Neural progenitor cell (in vitro differentiated cells): ENCODE results near the gene NEDD4L. TPM values are rescaled to one million over a fixed set of nuclear protein-coding genes. Genes with fewer than 3 reads are reported as not detected.

Source experiments
- DNase-seq: peaks from one replicate; pipeline ENCODE4 v3.0.0-alpha.2; 2016; ENCODE audit warnings: low spot score
- H2AFZ ChIP-seq: fragments of 200-600 bp; sonication (generic); replicated peaks from 2 replicates; pipeline ENCODE4 v1.6.1; 2016; ENCODE audit warnings: antibody characterized with exemption
- H3F3A ChIP-seq: fragments of 200-600 bp; sonication (generic); 2 replicates; pipeline ENCODE4 v1.6.1; 2016; ENCODE audit warnings: antibody characterized with exemption, low read depth
- H3K27ac ChIP-seq: fragments of 200-600 bp; sonication (generic); 2 replicates; pipeline ENCODE4 v1.5.1; 2016; ENCODE audit warnings: mild to moderate bottlenecking
- H3K27me3 ChIP-seq: fragments of 200-600 bp; sonication (generic); 2 replicates; pipeline ENCODE4 v1.6.1; 2016; ENCODE audit warnings: mild to moderate bottlenecking, moderate library complexity
- H3K36me3 ChIP-seq: fragments of 200-600 bp; sonication (generic); 2 replicates; pipeline ENCODE4 v1.5.1; 2016
- H3K4me1 ChIP-seq: fragments of 200-600 bp; sonication (generic); 2 replicates; pipeline ENCODE4 v1.6.1; 2016; ENCODE audit warnings: mixed run types
- H3K4me2 ChIP-seq: fragments of 200-600 bp; sonication (generic); 2 replicates; pipeline ENCODE4 v1.6.1; 2016
- H3K4me3 ChIP-seq: fragments of 200-600 bp; sonication (generic); 2 replicates; pipeline ENCODE4 v1.5.1; 2016
- H3K79me2 ChIP-seq: fragments of 200-600 bp; sonication (generic); 2 replicates; pipeline ENCODE4 v1.6.1; 2016; ENCODE audit warnings: low read depth
- H3K9ac ChIP-seq: fragments of 200-600 bp; sonication (generic); 2 replicates; pipeline ENCODE4 v1.6.1; 2016
- H3K9me3 ChIP-seq: fragments of 200-600 bp; sonication (generic); 2 replicates; pipeline ENCODE4 v1.5.1; 2016; ENCODE audit warnings: low read depth
- H4K20me1 ChIP-seq: fragments of 200-600 bp; sonication (generic); 2 replicates; pipeline ENCODE4 v1.6.1; 2016; ENCODE audit warnings: low read depth
- H3K27ac Mint-ChIP-seq: 3 replicates; pipeline ENCODE4 v1.8.0; 2021; ENCODE audit warnings: mixed read lengths
- H3K27me3 Mint-ChIP-seq: 2 replicates; pipeline ENCODE4 v1.8.0; 2022; ENCODE audit warnings: low read depth, mild to moderate bottlenecking, inconsistent platforms, moderate library complexity, mixed read lengths; ENCODE audit not compliant: insufficient read depth
- H3K36me3 Mint-ChIP-seq: 3 replicates; pipeline ENCODE4 v1.8.0; 2021; ENCODE audit warnings: mixed read lengths
- H3K4me1 Mint-ChIP-seq: 3 replicates; pipeline ENCODE4 v1.8.0; 2021; ENCODE audit warnings: mixed read lengths
- H3K4me3 Mint-ChIP-seq: 3 replicates; pipeline ENCODE4 v1.8.0; 2021; ENCODE audit warnings: mild to moderate bottlenecking, moderate library complexity, mixed read lengths
- H3K9me3 Mint-ChIP-seq: 3 replicates; pipeline ENCODE4 v1.8.0; 2020; ENCODE audit warnings: mixed read lengths
- EZH2 ChIP-seq: fragments of 200-600 bp; sonication (generic); IDR thresholded peaks from 2 replicates; pipeline ENCODE4 v1.6.1; 2017; ENCODE audit warnings: antibody characterized with exemption, mild to moderate bottlenecking, moderate library complexity
- EZH2phosphoT487 ChIP-seq: fragments of 200-600 bp; sonication (generic); IDR thresholded peaks from 2 replicates; pipeline ENCODE4 v1.6.1; 2017; ENCODE audit warnings: antibody characterized with exemption
- total RNA-seq: library from RNA; depleted of rRNA; stranded (reverse); fragments of >200 nt; gene quantifications from 2 replicates; pipeline ENCODE4 v1.2.3, GENCODE V29; 2015; ENCODE audit warnings: low replicate concordance
- TF ChIP-seq, protein P1 (sequence below): fragments of 200-600 bp; sonication (generic); IDR thresholded peaks from 2 replicates; pipeline ENCODE4 v1.5.1; 2017; ENCODE audit warnings: antibody characterized with exemption, mild to moderate bottlenecking

The NEDD4L gene
- total RNA-seq, 1 donor from 2014 or later: 55.5 TPM

DNA sequence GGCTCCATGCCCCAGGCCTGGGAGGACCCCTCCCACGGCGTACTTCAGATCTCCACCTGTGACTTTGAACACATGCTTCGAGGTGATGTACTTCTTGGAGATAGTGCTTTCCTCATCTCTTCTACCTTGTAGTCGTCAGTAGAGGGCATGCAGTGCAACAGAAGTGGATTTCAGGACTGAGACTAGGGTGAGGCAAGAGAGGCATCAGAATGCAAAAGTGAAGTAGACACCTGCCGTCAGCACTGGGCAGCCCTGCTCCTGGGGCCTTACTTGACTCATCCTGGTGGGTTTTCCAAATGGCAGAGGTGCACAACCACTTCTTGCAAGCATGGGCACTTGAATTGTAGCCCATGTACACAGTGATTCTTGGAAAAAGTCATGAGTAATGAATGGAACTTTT, 258.8 kb downstream of the NEDD4L start:
- Histone ChIP-seq H3K4me1 (no peaks in the 10 kb centered on the region), H3F3A (no peaks in the 10 kb centered on the region), H3K27ac (no peak overlapping the region), H3K9ac (no peak overlapping the region), H3K27me3 (no peaks in the 10 kb centered on the region), H4K20me1 (no peaks in the 10 kb centered on the region), H3K4me2 (no peak overlapping the region), H3K79me2 (no peaks in the 10 kb centered on the region), H3K9me3 (peaks cover 7% of the 10 kb centered on the region), H2AFZ (no peak overlapping the region), H3K4me3 (no peak overlapping the region), H3K36me3 (no peaks in the 10 kb centered on the region)
- Mint-ChIP-seq H3K27ac (no peak overlapping the region), H3K4me1 (no peaks in the 10 kb centered on the region), H3K9me3 (peaks cover 11% of the 10 kb centered on the region), H3K36me3 (no peaks in the 10 kb centered on the region), H3K27me3 (peaks cover 2% of the 10 kb centered on the region), H3K4me3 (no peak overlapping the region)
- no peak for DNase-seq
- TF ChIP-seq EZH2: no peak
- TF ChIP-seq, protein P1, sequence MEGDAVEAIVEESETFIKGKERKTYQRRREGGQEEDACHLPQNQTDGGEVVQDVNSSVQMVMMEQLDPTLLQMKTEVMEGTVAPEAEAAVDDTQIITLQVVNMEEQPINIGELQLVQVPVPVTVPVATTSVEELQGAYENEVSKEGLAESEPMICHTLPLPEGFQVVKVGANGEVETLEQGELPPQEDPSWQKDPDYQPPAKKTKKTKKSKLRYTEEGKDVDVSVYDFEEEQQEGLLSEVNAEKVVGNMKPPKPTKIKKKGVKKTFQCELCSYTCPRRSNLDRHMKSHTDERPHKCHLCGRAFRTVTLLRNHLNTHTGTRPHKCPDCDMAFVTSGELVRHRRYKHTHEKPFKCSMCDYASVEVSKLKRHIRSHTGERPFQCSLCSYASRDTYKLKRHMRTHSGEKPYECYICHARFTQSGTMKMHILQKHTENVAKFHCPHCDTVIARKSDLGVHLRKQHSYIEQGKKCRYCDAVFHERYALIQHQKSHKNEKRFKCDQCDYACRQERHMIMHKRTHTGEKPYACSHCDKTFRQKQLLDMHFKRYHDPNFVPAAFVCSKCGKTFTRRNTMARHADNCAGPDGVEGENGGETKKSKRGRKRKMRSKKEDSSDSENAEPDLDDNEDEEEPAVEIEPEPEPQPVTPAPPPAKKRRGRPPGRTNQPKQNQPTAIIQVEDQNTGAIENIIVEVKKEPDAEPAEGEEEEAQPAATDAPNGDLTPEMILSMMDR: no peak
- TF ChIP-seq EZH2phosphoT487: no peak

DNA sequence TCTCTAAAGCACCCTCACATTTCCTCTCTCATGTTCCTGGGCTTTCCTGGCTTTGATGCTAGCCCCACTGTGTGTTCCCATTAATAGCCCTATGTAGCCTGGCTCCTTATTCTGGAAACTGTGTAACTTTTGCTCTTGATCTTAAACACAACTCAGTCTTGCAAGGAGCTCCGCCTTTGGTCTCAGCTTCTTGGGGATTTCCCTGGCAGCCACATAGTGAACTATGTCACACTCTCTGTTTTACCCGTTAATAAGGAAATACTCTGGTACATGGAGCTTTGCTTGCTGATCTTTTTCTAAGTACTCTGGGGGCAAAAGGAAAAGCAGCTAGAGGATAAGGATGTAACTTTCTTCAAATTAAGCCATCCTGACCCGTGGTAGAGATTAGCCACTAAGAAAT, 259.3 kb downstream of the NEDD4L start:
- no peaks in the 10 kb centered on the region for H3K27me3 ChIP-seq
- H3K9ac ChIP-seq: no peak overlapping the region
- no peaks in the 10 kb centered on the region for H4K20me1 ChIP-seq
- no peaks in the 10 kb centered on the region for H3K79me2 ChIP-seq
- no peaks in the 10 kb centered on the region for H3K36me3 ChIP-seq
- Mint-ChIP-seq H3K36me3 (no peaks in the 10 kb centered on the region), H3K27ac (no peak overlapping the region), H3K4me1 (no peaks in the 10 kb centered on the region), H3K9me3 (peaks cover 11% of the 10 kb centered on the region), H3K27me3 (peaks cover 2% of the 10 kb centered on the region), H3K4me3 (no peak overlapping the region)
- H3K4me2 ChIP-seq: no peak overlapping the region
- DNase-seq: no peak
- no peaks in the 10 kb centered on the region for H3F3A ChIP-seq
- H2AFZ ChIP-seq: no peak overlapping the region
- peaks cover 7% of the 10 kb centered on the region for H3K9me3 ChIP-seq
- H3K27ac ChIP-seq: no peak overlapping the region
- H3K4me3 ChIP-seq: no peak overlapping the region
- TF ChIP-seq, protein P1: no peak
- TF ChIP-seq EZH2phosphoT487 (no peak), EZH2 (no peak)
- no peaks in the 10 kb centered on the region for H3K4me1 ChIP-seq

DNA sequence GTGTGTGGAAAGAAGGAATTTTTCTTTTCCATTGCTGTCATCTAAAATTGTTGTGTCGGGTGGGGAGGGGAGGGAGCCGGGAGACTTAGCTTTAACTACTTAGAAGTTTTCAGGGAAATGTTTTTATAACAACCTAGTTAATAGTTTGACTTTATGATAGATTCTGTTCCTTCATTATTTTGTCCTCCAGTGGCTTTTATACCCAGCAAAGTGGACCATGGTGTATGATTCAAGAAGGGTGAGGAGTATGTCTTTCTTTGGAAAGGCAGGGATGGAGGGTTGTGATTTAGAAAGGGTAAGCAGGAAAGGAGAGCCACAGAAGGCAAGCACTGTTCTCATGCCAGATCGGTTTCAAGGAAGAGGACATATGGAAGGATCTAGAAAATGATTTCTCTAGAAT, 261.8 kb downstream of the NEDD4L start:
- no peak overlapping the region for H3K4me3 ChIP-seq
- peaks cover 11% of the 10 kb centered on the region for H3K9me3 Mint-ChIP-seq
- H3K27me3 Mint-ChIP-seq: peaks cover 2% of the 10 kb centered on the region
- TF ChIP-seq EZH2 (no peak), EZH2phosphoT487 (no peak)
- TF ChIP-seq, protein P1: no peak
- no peaks in the 10 kb centered on the region for H3K27me3 ChIP-seq
- no peaks in the 10 kb centered on the region for H4K20me1 ChIP-seq
- peaks cover 7% of the 10 kb centered on the region for H3K9me3 ChIP-seq
- H3K27ac ChIP-seq: no peak overlapping the region
- no peak overlapping the region for H3K4me2 ChIP-seq
- no peaks in the 10 kb centered on the region for H3K79me2 ChIP-seq
- no peaks in the 10 kb centered on the region for H3K4me1 ChIP-seq
- H3K36me3 Mint-ChIP-seq: no peaks in the 10 kb centered on the region
- H3K4me3 Mint-ChIP-seq: no peak overlapping the region
- no peak overlapping the region for H3K9ac ChIP-seq
- no peak overlapping the region for H3K27ac Mint-ChIP-seq
- H3K4me1 Mint-ChIP-seq: no peaks in the 10 kb centered on the region
- no peaks in the 10 kb centered on the region for H3F3A ChIP-seq
- no peak overlapping the region for H2AFZ ChIP-seq
- no peaks in the 10 kb centered on the region for H3K36me3 ChIP-seq
- DNase-seq: no peak

DNA sequence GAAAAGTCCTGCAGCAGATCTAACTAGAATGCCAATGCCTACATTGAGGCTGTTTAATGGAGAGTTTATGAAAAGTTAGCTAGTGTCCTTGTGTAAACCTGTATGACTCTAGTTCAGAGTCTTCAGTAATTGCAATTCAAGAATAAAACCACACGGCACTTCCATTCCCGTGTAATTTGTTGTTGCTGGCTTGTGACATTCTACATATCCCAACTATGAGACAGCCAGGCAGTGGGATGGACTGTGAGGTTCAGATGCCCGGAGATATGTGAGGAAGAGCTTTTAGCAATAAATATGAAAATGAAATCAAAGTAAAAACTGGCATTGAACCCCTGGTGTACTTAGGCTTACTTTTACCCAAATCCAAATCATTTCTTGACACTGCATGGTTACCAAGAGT, 263.4 kb downstream of the NEDD4L start:
- TF ChIP-seq, protein P1: no peak
- no peak for TF ChIP-seq EZH2
- no peak for TF ChIP-seq EZH2phosphoT487
- H3K4me2 ChIP-seq: no peak overlapping the region

More for the DNA sequence above, 263.4 kb downstream of the NEDD4L start:
- no peaks in the 10 kb centered on the region for H3K79me2 ChIP-seq
- Mint-ChIP-seq H3K36me3 (no peaks in the 10 kb centered on the region), H3K9me3 (peaks cover 11% of the 10 kb centered on the region), H3K4me1 (no peaks in the 10 kb centered on the region), H3K27me3 (no peaks in the 10 kb centered on the region), H3K4me3 (no peak overlapping the region), H3K27ac (no peak overlapping the region)
- H2AFZ ChIP-seq: no peak overlapping the region
- DNase-seq: no peak
- H3K9ac ChIP-seq: no peak overlapping the region
- H3K4me1 ChIP-seq: no peaks in the 10 kb centered on the region
- no peaks in the 10 kb centered on the region for H3K36me3 ChIP-seq
- H3K9me3 ChIP-seq: peaks cover 7% of the 10 kb centered on the region
- H4K20me1 ChIP-seq: no peaks in the 10 kb centered on the region
- no peak overlapping the region for H3K4me3 ChIP-seq
- no peaks in the 10 kb centered on the region for H3F3A ChIP-seq
- H3K27me3 ChIP-seq: no peaks in the 10 kb centered on the region
- H3K27ac ChIP-seq: no peak overlapping the region
